HG02759 (cell line): ENCODE results near the gene OPN1MW2.
"Not testable (repeated sequence)": the region's sequence is repeated elsewhere in the genome, so short reads cannot be mapped to it uniquely, and the experiment has no call there.

ENCODE experiments used
- ATAC-seq: cut with Tn5 transposase; IDR thresholded peaks from one replicate; pipeline ENCODE4 v1.9.1; 2021; ENCODE audit warnings: mild to moderate bottlenecking, moderate library complexity; ENCODE audit not compliant: unreplicated experiment

Gene OPN1MW2

DNA sequence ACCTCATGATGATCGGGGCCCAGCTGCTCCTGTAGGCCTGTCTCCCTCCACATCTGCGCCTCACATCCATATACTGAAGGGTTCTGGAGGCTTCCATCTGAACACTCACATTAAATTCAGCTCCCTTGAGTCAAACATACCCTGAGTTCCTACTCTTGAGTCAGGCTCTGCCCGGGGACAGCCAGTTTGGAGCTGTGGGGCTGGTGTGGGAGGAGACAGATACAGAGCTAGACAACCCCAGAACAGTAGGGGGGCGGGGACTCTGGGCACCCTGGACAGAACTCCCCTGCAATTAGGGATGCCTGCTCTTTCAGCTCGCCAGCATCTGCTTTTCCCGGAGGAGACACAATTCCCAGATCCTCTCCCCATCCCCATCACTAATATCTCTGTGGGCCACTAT, 43.5 kb downstream of the OPN1MW2 start:
- ATAC-seq, result not testable (repeated sequence)

DNA sequence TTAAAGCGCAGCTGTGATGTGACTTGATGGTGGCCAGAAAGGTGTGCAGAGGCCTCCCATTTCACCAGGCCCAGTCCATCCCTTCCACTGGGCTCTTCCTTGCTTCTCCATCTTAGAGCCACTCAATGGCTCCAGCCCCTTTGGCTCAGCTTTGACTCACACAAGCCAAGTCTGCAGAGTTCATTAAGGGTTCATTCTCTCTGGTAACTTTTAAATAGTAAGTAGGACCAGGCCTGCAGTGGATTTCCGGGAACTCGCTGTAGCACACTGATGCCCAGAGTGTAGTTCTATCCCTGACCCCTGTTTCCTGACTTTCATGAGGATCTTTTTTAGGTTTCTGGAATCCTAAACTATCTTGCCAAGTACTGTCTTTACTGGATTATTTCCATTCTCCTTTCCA, 49.7 kb downstream of the OPN1MW2 start:
- ATAC-seq, result not testable (repeated sequence)
